NK-92 (cell line): ENCODE data around the gene CLCN2.

Experiments used
- DNase-seq: peaks from one replicate; lab custom pipeline; 2025; ENCODE audit not compliant: unreplicated experiment; lab: John Stamatoyannopoulos, UW

Gene CLCN2

DNA sequence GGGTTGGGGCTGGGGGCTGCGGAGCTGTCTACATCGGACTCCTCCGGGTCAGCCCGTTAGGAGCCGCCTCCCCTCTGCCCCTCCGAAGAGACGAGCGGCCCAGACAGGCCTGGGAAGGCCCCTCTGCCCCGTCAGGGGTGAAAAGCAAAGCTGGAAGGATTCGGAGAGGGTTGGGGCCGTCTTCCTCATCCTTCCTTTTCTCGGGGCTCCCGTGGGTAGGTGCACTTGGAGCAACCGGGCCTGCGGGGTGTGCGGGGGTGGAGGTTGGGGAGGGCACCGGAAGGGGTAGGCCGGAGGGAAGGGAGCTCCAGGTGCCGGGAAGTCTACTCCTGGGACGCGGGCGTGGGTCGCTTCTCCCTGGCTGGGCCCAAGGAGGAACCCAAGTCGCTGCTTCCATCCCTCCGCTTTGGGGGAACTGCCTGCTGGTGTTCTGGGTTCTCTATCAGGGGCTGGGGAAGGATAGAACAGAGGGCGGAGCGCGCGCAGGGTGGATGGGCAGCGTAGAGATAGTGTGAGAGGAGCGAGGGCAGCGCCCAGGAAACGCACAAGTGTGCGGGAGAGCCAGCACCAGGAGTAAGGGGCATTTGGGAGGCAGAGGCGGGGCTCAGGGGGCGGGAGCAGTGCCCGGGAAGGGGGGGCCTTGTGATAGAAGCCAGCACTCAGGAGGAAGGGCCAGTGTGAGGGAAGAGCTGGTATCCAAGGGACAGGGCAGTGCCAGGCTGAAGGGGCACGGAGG is 695 bp upstream of the CLCN2 start:
- DNase-seq = no peak

DNA sequence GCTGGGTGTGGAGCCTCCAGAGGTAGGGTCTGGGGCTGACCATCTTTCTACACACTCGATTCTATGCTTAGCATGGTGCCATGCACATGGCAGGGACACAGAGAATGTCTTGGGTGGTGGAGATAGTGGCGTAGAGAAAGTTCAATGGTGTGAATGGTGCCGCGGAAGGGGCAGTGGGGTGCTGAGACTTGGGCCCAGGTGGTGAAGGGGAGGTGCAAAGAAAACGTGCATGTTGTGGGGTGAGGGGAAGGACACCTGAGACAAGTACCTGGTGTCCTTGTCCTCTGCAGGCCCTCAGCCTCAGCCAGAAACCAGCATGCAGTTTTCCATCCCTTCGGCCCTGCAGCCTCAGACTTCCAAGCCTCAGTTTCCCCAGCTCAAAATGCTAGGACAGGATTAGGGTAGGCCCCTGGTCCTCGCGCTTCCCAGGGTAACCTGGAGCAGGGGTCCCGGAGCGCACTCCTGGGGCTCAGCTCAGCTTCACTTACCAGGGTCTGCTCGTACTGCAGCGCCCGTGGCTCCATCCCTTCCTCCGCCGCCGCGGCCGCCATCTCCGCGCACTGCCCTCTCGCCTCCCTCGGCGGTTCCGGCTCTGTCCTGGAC is 375 bp downstream of the CLCN2 start:
- DNase-seq = no peak

DNA sequence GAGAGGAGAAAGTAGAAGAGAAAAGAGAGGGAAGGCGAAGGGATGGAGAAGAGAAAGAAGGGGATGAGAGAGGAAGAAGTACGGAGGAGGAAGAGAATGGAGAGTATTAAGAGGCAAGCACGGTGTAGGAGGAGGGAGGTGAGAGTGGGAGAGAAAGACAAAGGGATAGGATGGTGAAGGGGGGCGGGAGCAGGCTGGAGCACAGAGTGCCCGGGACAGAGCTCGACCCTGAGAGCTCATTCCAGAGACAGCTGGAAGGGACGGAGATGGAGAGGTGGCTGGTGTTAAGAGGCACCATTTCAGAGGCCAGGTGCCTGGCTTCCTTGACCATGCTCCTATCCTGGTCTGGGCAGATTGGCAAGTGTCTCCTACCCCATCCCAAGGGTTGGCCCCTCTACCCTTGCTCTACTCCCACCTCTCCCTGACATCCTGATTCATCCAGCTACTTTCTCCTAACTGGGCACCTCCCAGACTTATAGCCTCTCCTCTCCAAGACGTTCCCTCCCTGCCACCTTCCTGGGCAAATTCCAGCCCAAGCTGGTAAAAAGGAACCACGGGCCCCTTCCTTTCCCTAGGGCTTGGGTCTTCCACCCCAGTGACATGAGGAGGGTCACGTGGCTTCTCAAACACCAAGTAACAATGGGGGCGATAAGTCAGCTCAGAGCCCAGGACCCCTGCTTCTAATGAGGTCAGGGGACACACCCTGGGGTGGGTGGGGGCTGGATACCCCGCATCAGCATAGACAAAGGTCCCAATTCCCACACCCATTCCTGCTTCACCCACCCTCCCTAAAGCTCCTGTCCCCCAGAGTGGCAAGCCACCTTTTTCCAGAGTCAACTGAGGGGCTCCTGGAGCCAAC is 1.1 kb downstream of the CLCN2 start:
- DNase-seq = no peak

DNA sequence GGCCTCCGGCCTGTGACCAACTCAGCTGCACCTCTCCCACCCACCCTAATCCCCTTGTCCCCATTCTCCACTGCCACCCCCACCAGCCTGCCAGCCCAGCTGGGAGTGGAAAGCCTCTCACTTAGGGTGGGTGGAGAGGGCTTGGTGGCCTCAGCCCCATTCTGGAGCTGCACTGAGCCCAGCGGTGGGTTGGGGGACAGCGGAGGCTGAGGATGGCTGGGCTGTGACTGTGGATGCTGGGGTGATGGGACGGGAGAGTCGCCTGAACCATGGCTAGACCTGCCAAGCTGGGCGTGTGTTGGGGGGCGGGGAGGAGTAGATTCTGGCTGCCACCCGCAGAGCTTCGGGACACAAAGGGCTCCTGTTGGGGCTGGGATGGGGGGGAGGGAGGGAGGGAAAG is 1.8 kb downstream of the CLCN2 start:
- DNase-seq = no peak

DNA sequence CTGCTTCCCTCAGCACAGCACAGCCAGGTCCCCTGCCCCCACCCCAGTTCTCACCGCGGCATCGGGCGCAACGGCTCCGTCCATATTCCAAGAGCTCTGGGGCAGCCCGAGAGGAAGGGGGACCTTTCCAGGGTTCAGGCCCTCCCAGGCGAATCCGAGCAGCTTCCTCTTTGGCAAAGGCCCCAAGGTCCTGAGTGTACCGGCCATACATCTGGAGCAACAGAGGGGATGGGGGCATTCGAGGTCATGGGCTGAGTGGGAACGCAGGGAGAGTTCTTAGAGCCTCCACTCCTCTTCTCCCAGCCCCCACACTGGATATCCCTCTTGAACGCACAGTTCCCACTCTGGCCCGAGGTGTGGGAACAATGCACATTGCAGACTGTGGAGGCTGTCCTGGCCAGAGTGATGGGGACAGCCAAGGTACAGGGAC is 2.5 kb downstream of the CLCN2 start:
- no peak for DNase-seq

DNA sequence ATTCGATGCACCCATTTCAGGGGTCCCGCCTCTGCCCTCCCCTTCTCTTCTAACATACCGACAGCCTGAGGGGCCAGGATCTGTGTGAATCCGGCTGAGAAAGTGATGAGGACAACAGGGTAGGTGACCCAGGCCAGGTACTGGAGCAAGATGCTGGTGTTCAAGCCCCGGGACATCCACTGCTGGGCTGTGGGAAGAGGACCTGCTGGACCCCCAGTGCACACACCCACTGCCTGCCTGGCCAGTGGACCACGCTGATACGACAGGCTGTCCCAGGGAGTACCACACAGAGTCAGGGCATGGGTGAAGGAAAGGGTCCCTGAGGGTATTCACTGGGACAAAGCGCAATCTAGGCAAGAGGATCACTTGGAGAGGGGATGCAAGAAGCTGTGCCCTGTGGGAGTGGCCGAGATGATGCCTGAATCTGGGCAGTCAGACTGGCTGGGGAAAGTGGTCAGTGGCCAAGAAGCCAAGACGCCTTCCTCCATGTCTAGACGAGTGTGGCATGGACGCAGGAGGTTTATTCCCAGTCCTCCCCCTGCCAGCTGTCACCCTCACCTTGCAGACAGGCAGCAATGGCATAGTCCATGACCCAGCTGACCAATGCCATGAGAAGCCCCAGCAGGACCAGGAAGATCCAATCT is 3.2 kb downstream of the CLCN2 start:
- DNase-seq = no peak

DNA sequence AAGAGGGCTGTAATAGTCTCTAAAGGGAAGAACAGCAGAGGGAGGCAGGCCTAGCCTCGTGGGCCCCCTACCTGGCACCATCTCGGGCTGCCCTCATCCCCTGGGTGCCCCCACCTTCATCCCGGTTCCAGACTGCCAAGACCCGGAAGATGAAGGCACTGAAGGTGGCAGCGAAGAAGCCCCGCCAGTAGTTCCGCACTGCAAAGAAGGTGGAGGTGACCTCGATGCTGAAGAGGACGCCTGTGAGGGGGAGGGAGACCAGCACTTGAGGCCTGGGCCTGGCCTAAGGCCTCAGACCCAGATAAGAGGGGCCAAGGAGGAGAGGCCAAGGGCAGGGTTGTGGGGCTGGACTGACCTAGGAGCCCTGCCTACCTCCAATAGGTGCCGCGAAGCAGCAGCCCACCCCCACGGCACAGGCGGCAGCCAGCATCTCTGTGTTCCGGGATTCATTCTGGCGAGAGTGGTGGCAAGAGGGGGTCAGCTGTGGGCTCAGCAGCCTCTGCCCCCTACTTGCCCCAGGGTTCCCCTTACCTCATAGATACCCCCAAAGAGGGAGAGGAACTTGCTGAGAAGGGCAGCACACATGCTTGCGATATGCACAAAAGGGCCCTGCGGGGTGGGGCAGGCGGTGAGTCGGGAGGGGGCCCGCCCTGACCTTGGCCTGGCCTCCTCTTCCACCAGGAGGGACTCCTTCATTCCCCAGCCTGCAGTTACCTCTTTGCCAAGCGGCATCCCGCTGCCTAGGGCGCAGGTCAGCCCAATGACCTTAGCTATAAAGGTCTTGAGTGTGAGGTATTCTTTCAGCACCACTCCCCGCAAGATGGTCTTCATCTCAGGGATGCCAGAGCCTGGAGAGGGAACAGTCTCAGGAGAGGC is 3.9 kb downstream of the CLCN2 start:
- no peak for DNase-seq

DNA sequence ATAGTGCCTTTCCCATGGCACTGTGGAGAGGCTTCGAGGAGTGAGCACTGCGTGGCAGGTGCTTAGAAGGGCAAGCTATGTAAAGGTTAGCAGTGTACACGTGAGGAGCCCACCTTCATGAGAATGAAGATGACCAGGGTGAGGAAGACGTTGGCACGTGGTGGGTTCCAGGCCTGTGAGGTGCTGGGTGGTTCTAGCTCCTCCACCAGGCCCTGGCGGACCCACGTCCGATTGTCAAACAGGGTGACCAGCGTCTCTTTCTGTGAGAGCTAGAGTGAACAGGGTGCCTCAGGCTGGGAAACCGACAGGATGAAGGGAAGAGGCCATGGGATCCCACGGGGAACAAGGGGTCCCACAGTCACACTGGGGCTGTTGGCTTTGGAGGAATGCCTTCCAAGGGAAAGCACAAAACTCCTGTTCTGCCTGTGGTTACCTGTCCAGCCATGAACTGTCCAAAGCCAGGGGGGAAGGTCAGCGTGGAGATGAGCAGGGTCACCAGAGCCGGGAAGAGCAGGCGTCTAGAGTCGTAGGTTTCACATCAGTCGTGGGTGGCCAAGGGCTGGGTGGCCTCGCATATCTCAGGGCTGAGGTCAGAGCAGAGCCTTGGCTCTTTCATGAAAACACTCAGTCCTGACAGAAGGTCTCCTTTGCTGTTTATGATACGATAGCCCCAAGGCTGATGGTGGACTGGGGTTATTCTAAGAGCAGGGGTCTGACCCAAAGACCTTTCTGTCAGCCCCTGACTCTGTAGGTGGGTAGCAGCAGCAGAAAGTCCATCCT is 6.0 kb downstream of the CLCN2 start:
- DNase-seq = no peak

DNA sequence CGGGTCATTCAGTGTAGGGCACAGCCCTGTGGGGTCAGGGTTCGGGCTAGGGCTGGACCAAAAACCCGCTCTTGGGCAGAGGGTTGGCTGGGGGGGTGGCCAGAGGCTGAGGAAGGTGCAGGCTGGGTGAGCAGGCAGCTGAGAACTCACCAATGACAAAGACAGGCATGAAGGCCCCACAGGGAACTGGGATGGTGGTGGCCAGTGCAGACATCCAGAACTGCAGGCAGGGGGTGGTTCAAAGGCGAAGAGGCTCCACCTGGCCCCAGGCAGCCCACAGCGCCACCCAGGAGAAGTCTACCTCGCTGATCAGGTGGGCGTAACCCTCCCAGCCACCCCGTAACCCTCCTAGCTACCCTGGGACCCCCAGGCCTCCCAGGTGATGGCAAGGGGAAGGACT is 6.7 kb downstream of the CLCN2 start:
- DNase-seq = no peak

DNA sequence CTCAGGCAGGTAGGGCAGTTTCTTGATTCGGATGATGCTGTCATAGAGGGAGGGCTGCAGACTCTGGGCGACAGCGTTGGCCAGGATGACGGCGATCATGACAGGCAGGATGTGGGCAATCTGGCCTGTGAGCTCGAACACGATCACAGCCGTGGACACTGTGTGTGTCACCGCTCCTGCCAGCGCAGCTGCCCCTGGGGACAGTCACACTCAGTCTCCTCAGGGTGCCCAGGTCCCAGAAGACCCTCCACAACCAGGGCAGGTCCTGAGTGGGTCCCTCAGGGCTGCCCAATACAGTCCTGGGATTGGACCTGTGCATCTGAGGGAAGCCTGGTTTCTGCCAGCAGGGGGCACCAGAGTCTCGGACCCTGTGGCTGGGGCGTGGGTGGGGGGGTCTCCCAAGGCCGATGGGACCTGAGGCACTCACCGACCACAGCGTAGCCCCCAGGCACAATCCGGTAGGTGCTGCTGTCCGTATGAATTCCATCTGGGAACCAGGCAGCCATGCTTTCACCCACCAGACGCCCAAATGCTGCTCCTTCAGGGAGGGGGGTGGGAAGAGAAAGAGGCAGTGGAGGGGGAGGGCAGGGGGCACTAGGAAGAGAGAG is 7.2 kb downstream of the CLCN2 start:
- DNase-seq = no peak

DNA sequence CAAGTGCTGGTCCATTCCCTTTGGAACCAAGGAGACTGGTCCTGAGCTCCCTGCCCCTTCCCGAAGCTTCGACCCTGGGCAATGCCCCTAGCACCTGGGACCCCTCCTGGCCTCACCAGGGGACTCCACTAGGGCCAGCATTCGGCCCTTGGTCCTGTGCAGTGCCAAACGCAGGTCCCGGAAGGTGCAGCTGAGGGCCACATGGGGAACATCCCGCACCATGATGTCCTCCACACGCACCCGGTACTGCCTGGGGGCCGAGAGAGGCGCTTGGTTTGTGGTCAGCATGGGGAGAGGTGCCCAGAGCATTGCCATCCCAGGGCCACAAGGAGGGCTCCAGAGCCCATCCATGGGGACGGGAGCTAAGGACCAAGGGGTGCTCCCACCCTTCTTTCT is 7.9 kb downstream of the CLCN2 start:
- DNase-seq = no peak

DNA sequence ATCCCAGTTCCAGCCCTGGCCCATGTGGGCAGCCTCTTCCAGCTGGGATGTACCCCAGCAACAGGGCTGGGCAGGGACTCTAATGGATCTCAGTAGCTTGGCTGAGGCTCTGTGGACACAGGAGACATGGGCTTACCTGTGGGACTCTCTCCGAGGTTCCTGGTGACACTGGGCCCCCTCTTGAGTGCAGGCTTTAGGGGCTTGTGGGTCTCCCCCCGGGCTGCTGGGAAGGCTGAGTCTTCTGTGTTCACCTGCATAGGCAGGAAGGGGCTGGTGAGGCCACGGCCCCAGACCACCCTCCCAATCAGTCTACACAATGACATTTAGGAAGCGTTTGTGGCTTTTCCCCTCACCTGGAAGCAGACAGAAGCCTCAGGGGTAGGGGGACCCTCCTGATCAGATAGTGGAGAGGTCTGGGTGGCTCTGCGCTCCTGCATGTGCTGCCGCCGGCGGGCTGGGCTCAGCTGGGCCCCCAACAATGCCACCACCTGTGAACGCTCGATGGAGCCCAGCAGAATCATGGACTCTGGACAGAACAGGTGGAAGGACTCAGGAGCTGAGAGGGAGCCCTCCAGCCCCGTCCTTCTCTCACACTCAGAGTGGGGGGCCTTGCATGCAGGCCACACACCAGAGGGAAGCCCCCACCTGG is 8.4 kb downstream of the CLCN2 start:
- no peak for DNase-seq

DNA sequence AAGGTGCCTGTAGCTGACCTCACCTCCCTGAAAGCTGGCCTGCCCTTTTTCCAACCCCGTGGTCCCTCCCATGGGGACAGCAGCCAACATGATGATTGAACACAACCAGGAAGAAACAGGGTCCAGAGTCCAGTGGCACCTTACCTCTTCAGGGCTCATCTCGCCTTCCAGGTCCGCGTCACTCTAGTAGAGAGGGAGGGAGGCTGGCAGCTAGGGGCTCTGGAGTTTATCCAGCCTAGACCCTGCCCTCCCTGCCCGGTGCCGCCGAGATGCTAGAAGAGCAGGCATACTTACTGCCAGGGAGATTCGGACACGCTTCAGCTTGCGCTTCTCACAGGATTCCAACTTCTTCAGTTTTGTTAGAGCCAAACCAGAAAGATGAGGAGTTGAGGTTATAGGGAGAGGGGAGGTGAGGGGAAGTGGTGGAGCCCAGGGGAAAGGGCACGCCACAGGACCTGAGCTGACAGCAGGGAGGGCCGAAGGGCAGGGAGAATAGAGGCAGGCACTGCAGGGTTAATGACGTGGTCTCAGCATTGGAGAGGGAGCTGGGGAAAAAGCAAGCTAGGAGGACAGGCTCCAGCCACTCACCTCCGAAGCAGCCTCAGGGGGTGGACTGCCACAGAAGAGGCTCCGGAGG is 9.1 kb downstream of the CLCN2 start:
- DNase-seq = no peak

DNA sequence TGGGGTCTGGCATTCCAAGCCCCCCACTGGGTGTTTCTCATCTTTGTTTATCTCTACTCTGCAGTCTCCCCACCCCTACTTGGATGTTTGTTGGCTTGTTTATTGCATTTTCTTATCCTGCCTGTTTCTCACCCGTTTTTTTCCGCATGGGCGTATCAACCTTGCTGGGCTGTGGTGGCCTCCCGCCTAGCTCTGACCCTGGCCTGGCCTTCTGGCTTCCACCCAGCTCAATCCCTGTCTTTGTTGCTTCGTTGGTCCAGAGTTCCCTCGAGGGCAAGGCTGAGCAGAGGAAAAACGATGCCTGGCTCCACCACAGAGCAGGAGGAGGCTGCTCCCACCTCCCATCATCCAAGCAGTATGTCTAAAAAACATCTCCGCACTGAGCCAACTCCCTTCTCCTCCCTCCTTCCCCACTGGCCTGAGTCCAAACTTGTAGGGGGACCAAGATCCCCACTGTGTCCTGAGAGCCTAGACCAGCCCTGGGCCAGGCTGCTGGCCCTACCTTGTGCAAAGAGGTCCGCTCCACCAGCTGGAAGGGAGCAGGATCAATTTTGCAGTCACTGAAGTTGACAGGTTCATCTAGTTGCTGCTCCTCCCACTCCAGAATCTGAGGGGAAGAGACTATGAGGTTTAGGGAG is 9.8 kb downstream of the CLCN2 start:
- no peak for DNase-seq

DNA sequence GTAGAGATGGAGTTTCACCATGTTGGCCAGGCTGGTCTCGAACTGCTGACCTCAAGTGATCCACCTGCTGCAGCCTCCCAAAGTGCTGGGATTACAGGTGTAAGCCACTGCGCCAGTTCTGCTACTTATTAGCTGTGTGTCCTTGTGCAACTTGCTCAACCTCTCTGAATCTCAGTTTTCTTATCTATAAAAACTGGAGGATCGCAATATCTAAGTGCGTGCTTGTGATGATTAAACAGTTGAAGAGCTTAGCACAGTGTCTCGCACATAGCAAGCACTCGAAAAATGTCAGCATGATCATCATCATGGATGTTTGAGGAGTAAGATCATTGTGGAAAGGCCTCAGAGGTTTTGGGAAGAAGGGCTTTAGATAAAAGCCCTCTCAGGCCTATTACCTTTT is 10.8 kb downstream of the CLCN2 start:
- DNase-seq = no peak

DNA sequence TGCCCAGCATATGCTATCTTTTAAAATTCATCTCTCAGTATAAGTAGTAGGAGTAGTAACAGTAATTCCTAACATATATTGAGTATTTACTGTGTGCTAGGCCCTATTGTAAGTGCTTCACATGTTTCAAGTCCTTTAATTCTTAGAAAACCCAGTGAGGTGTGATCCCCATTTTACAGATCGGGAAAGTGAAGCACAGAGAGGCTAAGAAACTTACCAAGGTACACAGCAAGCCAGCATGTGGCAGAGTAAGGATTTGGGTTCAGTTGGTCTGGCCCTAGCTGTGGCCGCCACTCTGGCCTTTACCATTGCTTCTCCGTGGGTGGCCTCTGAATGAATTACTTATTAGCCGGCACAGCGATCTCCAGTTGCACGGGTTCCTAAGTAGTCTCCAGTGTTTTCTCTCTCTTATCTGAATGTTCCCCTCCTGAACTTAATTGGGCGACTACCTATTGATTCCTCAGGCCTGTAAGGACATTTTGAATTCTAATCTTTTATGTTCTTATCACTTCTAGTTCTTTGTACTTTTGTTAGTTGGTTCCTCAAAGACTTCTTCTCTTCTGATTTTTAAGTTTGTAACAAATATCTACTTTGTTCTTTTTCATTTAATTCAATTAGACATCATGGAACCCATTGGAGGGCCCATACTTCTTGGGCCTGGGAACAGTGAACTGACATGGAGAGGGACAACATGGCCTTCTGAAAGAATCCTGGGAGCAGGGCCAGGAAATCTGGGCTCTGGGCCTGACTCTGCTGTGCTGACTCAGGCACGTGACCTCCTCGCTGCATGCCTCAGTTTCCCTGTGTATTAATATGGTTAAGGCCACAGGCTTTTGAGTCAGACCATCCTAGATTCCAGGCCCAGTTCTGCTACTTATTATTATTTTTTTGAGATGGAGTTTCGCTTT is 11.6 kb downstream of the CLCN2 start:
- DNase-seq = no peak

DNA sequence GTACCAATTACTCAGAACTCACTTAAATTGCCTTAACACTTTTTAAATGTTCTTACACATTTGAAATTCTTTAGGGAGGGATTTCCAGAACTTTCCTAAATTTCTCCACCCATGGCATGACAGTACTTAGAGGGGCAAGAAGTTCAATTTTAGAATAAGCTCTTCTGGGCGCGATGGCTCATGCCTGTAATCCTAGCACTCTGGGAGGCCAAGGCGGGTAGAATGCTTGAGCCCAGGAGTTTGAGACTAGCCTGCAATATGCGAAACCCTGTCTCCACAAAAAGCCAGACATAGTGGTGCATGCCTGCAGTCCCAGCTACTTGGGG is 13.4 kb downstream of the CLCN2 start:
- no peak for DNase-seq
